Keratinocyte (primary cell): ENCODE data around the gene CTTNBP2. TPM values are rescaled to one million over a fixed set of nuclear protein-coding genes. Genes with fewer than 3 reads are reported as not detected.

Experiments
- DNase-seq: peaks from one replicate; pipeline ENCODE4 v3.0.0-alpha.2; 2011; ENCODE audit warnings: low read depth, missing footprints, low spot score
- FAIRE-seq: peaks from 2 replicates; lab custom pipeline; 2011; peaks lifted over from hg19 to GRCh38; lab: Jason Lieb, UNC
- H2AFZ ChIP-seq: 2 replicates; pipeline ENCODE4 v1.6.0; 2012; ENCODE audit warnings: low read length, control low read depth, inconsistent platforms; ENCODE audit not compliant: control insufficient read depth
- H3K27ac ChIP-seq: 2 replicates; pipeline ENCODE4 v1.5.1; 2011; ENCODE audit warnings: low read length; ENCODE audit not compliant: control insufficient read depth, insufficient read depth
- H3K27me3 ChIP-seq: 3 replicates; pipeline ENCODE4 v1.6.0; 2011; ENCODE audit warnings: low read length; ENCODE audit not compliant: control insufficient read depth, insufficient read depth; ENCODE audit errors: extremely low read depth
- H3K36me3 ChIP-seq, 2 experiments: 2 replicates in 1 of 2; 3 replicates in 1 of 2; pipeline ENCODE4 v1.5.1; 2011; ENCODE audit warnings: low read length in 2 of 2, mild to moderate bottlenecking in 1 of 2; ENCODE audit not compliant: control insufficient read depth in 2 of 2, insufficient read depth in 2 of 2; ENCODE audit errors: extremely low read depth in 1 of 2
- H3K4me1 ChIP-seq: 3 replicates; pipeline ENCODE4 v1.5.1; 2011; ENCODE audit warnings: low read length; ENCODE audit not compliant: control insufficient read depth, insufficient read depth; ENCODE audit errors: extremely low read depth
- H3K4me2 ChIP-seq: 3 replicates; pipeline ENCODE4 v1.6.0; 2011; ENCODE audit warnings: low read depth, low read length; ENCODE audit not compliant: control insufficient read depth, insufficient read depth; ENCODE audit errors: extremely low read depth
- H3K4me3 ChIP-seq, 3 experiments: fragments of 200-600 bp in 1 of 3; sonication (generic) in 1 of 3; 2 replicates in 2 of 3; 3 replicates in 1 of 3; pipeline ENCODE4 v1.5.1; 2011 to 2016; ENCODE audit warnings: low read length in 3 of 3, mild to moderate bottlenecking in 3 of 3, control low read depth in 2 of 3, inconsistent platforms in 1 of 3, low read depth in 1 of 3, mixed read lengths in 1 of 3, mixed run types in 1 of 3, moderate library complexity in 1 of 3; ENCODE audit not compliant: control insufficient read depth in 2 of 3, insufficient read depth in 2 of 3; ENCODE audit errors: extremely low read depth in 1 of 3
- H3K79me2 ChIP-seq: 2 replicates; pipeline ENCODE4 v1.6.0; 2012; ENCODE audit warnings: low read length; ENCODE audit not compliant: control insufficient read depth, insufficient read depth
- H3K9ac ChIP-seq: 3 replicates; pipeline ENCODE4 v1.6.0; 2011; ENCODE audit warnings: low read length; ENCODE audit not compliant: control insufficient read depth, insufficient read depth; ENCODE audit errors: extremely low read depth
- H3K9me1 ChIP-seq: 3 replicates; pipeline ENCODE4 v1.6.0; 2011; ENCODE audit warnings: low read length; ENCODE audit not compliant: control insufficient read depth, insufficient read depth; ENCODE audit errors: extremely low read depth
- H3K9me3 ChIP-seq: 2 replicates; pipeline ENCODE4 v1.5.1; 2012; ENCODE audit warnings: low read depth, low read length; ENCODE audit not compliant: control insufficient read depth
- H4K20me1 ChIP-seq: 3 replicates; pipeline ENCODE4 v1.6.0; 2011; ENCODE audit warnings: low read length; ENCODE audit not compliant: control insufficient read depth, insufficient read depth; ENCODE audit errors: extremely low read depth
- CTCF ChIP-seq, 3 experiments: IDR thresholded peaks in 1 of 3; conservative IDR thresholded peaks in 1 of 3; optimal IDR thresholded peaks in 1 of 3; 2 replicates in 2 of 3; 3 replicates in 1 of 3; pipeline versions ENCODE3 to v1.5.1; 2011; ENCODE audit warnings: low read length in 3 of 3, mild to moderate bottlenecking in 3 of 3, moderate library complexity in 2 of 3, control low read depth in 1 of 3, inconsistent platforms in 1 of 3; ENCODE audit not compliant: insufficient read depth in 2 of 3; ENCODE audit errors: extremely low read depth in 1 of 3
- EZH2 ChIP-seq: IDR thresholded peaks from one replicate; pipeline ENCODE4 v1.6.1; 2012; ENCODE audit warnings: inconsistent platforms, mild to moderate bottlenecking, low read length, moderate library complexity
- dilution Hi-C: fragments of 300-500 bp; cut with MboI; formaldehyde crosslinking; loops from one replicate; pipeline ENCODE4 v1.7.0; 2020; ENCODE audit warnings: low sequenced_read_pairs; ENCODE audit not compliant: extremely low pct_ligation_motif_present
- polyA plus RNA-seq, 5 experiments: library from polyadenylated mRNA; depleted of rRNA in 3 of 5; stranded (reverse) in 3 of 5; stranded (forward) in 1 of 5; unstranded in 1 of 5; fragments of >200 nt; gene quantifications; 1 replicate in 1 of 5; 2 replicates in 3 of 5; 3 replicates in 1 of 5; pipeline versions ENCODE4 v1.2.1 to v1.2.3, GENCODE V29; 2011 to 2012; ENCODE audit warnings: missing spikeins in 2 of 5, low read depth in 1 of 5, low replicate concordance in 1 of 5

The CTTNBP2 gene
- polyA plus RNA-seq, 1 donor (not counting 4 experiments of a cell fraction or from before 2014, with no cell fraction given): 0.55 TPM

GRCh38 chr7:117824592-117824991 lies 48.6 kb downstream of the CTTNBP2 start:
- dilution Hi-C loops: no loop called here
- peaks cover 3% of the 10 kb centered on the region for H3K4me1 ChIP-seq
- no peaks in the 10 kb centered on the region for H3K79me2 ChIP-seq
- no peaks in the 10 kb centered on the region for H4K20me1 ChIP-seq
- H2AFZ ChIP-seq: no peak overlapping the region
- H3K9me3 ChIP-seq: no peaks in the 10 kb centered on the region
- TF ChIP-seq CTCF (optimal IDR thresholded peaks at IDR 0.05 in 1 of 3, IDR thresholded peaks at IDR 0.05 in 1 of 3, conservative IDR thresholded peaks at IDR 0.05 in 1 of 3; ENCODE audit: extremely low read depth in 1 of 3, insufficient read depth in 2 of 3, low read length in 3 of 3): no peak
- no peak for TF ChIP-seq EZH2
- FAIRE-seq (no peak), DNase-seq (no peak)
- no peaks in the 10 kb centered on the region for H3K36me3 ChIP-seq
- no peaks in the 10 kb centered on the region for H3K9me1 ChIP-seq
- no peaks in the 10 kb centered on the region for H3K27me3 ChIP-seq
- H3K27ac ChIP-seq: no peak overlapping the region
- no peak overlapping the region for H3K4me2 ChIP-seq
- H3K9ac ChIP-seq: no peak overlapping the region
- H3K4me3 ChIP-seq: no peak overlapping the region

DNA sequence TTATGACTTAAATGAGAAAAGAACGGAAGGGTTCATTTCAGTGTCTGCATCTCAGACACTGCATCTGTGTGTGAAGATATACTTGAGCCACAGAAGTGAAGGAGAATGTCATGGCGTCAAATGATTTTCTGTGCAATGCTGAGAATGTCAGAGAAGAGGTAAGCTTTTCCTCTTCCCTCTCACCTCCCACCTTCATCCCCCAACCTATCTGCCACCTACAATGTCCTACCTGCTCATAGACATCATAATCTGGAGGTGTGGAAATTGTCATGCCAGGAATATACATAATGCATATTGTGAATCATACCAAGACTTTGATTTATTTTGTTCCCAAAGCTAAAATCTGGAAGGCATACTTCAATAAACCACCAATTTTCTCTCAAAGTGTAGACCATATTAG lies 53.7 kb downstream of the CTTNBP2 start:
- Histone ChIP-seq H3K36me3 (no peaks in the 10 kb centered on the region), H3K27me3 (no peaks in the 10 kb centered on the region), H4K20me1 (no peaks in the 10 kb centered on the region), H3K9me1 (no peaks in the 10 kb centered on the region), H3K4me1 (no peaks in the 10 kb centered on the region), H3K4me3 (no peak overlapping the region), H2AFZ (no peak overlapping the region), H3K9ac (no peak overlapping the region), H3K9me3 (no peaks in the 10 kb centered on the region), H3K27ac (no peak overlapping the region), H3K79me2 (no peaks in the 10 kb centered on the region), H3K4me2 (no peak overlapping the region)
- dilution Hi-C loops: no loop called here
- no peak for DNase-seq
- FAIRE-seq: no peak
- no peak for TF ChIP-seq EZH2
- no peak for TF ChIP-seq CTCF (optimal IDR thresholded peaks at IDR 0.05 in 1 of 3, IDR thresholded peaks at IDR 0.05 in 1 of 3, conservative IDR thresholded peaks at IDR 0.05 in 1 of 3; ENCODE audit: extremely low read depth in 1 of 3, insufficient read depth in 2 of 3, low read length in 3 of 3)
